Astrocyte (in vitro differentiated cells and primary cell): ENCODE data around the gene PRRT1B. TPM values are rescaled to one million over a fixed set of nuclear protein-coding genes. Genes with fewer than 3 reads are reported as not detected.

Experiments used
- DNase-seq: peaks from one replicate; pipeline ENCODE4 v3.0.0-alpha.2; 2010; ENCODE audit warnings: low read depth
- FAIRE-seq: peaks from 2 replicates; lab custom pipeline; 2011; peaks lifted over from hg19 to GRCh38; lab: Jason Lieb, UNC
- H2AFZ ChIP-seq: 2 replicates; pipeline ENCODE4 v1.6.0; 2012; ENCODE audit warnings: low read depth, low read length, inconsistent platforms
- H3K27ac ChIP-seq: 2 replicates; pipeline ENCODE4 v1.5.1; 2011; ENCODE audit warnings: low read depth, low read length, inconsistent platforms
- H3K27me3 ChIP-seq: 2 replicates; pipeline ENCODE4 v1.6.0; 2011; ENCODE audit warnings: low read length, inconsistent platforms; ENCODE audit not compliant: insufficient read depth
- H3K36me3 ChIP-seq: 2 replicates; pipeline ENCODE4 v1.5.1; 2011; ENCODE audit warnings: low read length, inconsistent platforms; ENCODE audit not compliant: insufficient read depth
- H3K4me1 ChIP-seq: 2 replicates; pipeline ENCODE4 v1.5.1; 2011; ENCODE audit warnings: low read length, inconsistent platforms; ENCODE audit not compliant: insufficient read depth
- H3K4me2 ChIP-seq: 2 replicates; pipeline ENCODE4 v1.6.0; 2012; ENCODE audit warnings: low read length, inconsistent platforms
- H3K4me3 ChIP-seq: 2 replicates; pipeline ENCODE4 v1.5.1; 2011; ENCODE audit warnings: low read depth, mild to moderate bottlenecking, low read length, inconsistent platforms; ENCODE audit not compliant: insufficient read depth
- H3K79me2 ChIP-seq: 2 replicates; pipeline ENCODE4 v1.6.0; 2012; ENCODE audit warnings: mild to moderate bottlenecking, low read length, inconsistent platforms; ENCODE audit not compliant: insufficient read depth
- H3K9ac ChIP-seq: 2 replicates; pipeline ENCODE4 v1.6.0; 2012; ENCODE audit warnings: mild to moderate bottlenecking, low read length, inconsistent platforms
- H3K9me3 ChIP-seq: 2 replicates; pipeline ENCODE4 v1.5.1; 2012; ENCODE audit warnings: low read depth, mild to moderate bottlenecking, low read length, inconsistent platforms; ENCODE audit not compliant: insufficient read depth
- H4K20me1 ChIP-seq: 2 replicates; pipeline ENCODE4 v1.6.0; 2012; ENCODE audit warnings: low read length, inconsistent platforms; ENCODE audit not compliant: insufficient read depth
- H3K27ac Mint-ChIP-seq: one replicate; pipeline ENCODE4 v1.8.0; 2021; ENCODE audit warnings: mild to moderate bottlenecking, mixed read lengths; ENCODE audit not compliant: unreplicated experiment
- H3K27me3 Mint-ChIP-seq: one replicate; pipeline ENCODE4 v1.8.0; 2021; ENCODE audit warnings: low read depth, mixed read lengths; ENCODE audit not compliant: unreplicated experiment
- H3K36me3 Mint-ChIP-seq: one replicate; pipeline ENCODE4 v1.8.0; 2021; ENCODE audit warnings: low read depth, mixed read lengths; ENCODE audit not compliant: unreplicated experiment
- H3K4me1 Mint-ChIP-seq: one replicate; pipeline ENCODE4 v1.8.0; 2021; ENCODE audit warnings: low read depth, mixed read lengths; ENCODE audit not compliant: unreplicated experiment
- H3K4me3 Mint-ChIP-seq: one replicate; pipeline ENCODE4 v1.8.0; 2021; ENCODE audit warnings: mild to moderate bottlenecking, moderate library complexity, mixed read lengths; ENCODE audit not compliant: unreplicated experiment
- H3K9me3 Mint-ChIP-seq: one replicate; pipeline ENCODE4 v1.8.0; 2021; ENCODE audit warnings: mild to moderate bottlenecking, mixed read lengths; ENCODE audit not compliant: unreplicated experiment
- EZH2 ChIP-seq: IDR thresholded peaks from 2 replicates; pipeline ENCODE4 v1.6.1; 2012; ENCODE audit warnings: mild to moderate bottlenecking, low read length, inconsistent platforms; ENCODE audit not compliant: insufficient read depth
- total RNA-seq: library from RNA; stranded (reverse); gene quantifications from 2 replicates; pipeline ENCODE4 v1.2.1, GENCODE V29; 2021
- TF ChIP-seq, protein P1 (sequence below): IDR thresholded peaks from 2 replicates; pipeline ENCODE4 v1.5.1; 2011; ENCODE audit warnings: low read depth, mild to moderate bottlenecking, inconsistent platforms, low read length, moderate library complexity; ENCODE audit not compliant: insufficient read depth

Gene PRRT1B
- total RNA-seq, 1 donor from 2014 or later: not detected

- Mint-ChIP-seq H3K36me3 (peaks cover 31% of the 10 kb centered on the region), H3K9me3 (no peaks in the 10 kb centered on the region), H3K4me1 (peaks cover 11% of the 10 kb centered on the region), H3K27ac (no peak overlapping the region), H3K27me3 (no peaks in the 10 kb centered on the region), H3K4me3 (no peak overlapping the region)
- no peak for TF ChIP-seq EZH2
- TF ChIP-seq, protein P1, sequence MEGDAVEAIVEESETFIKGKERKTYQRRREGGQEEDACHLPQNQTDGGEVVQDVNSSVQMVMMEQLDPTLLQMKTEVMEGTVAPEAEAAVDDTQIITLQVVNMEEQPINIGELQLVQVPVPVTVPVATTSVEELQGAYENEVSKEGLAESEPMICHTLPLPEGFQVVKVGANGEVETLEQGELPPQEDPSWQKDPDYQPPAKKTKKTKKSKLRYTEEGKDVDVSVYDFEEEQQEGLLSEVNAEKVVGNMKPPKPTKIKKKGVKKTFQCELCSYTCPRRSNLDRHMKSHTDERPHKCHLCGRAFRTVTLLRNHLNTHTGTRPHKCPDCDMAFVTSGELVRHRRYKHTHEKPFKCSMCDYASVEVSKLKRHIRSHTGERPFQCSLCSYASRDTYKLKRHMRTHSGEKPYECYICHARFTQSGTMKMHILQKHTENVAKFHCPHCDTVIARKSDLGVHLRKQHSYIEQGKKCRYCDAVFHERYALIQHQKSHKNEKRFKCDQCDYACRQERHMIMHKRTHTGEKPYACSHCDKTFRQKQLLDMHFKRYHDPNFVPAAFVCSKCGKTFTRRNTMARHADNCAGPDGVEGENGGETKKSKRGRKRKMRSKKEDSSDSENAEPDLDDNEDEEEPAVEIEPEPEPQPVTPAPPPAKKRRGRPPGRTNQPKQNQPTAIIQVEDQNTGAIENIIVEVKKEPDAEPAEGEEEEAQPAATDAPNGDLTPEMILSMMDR: no peak
- no peak overlapping the region for H3K4me2 ChIP-seq
- H3K27ac ChIP-seq: no peak overlapping the region
- DNase-seq (no peak), FAIRE-seq (no peak)
- H2AFZ ChIP-seq: no peak overlapping the region
- no peaks in the 10 kb centered on the region for H3K27me3 ChIP-seq
- peaks cover 6% of the 10 kb centered on the region for H3K9me3 ChIP-seq
- H3K36me3 ChIP-seq: peaks cover 40% of the 10 kb centered on the region
- no peaks in the 10 kb centered on the region for H4K20me1 ChIP-seq
- H3K4me1 ChIP-seq: peaks cover 2% of the 10 kb centered on the region
- no peak overlapping the region for H3K4me3 ChIP-seq
- no peaks in the 10 kb centered on the region for H3K79me2 ChIP-seq
- no peak overlapping the region for H3K9ac ChIP-seq
Measured at GRCh38 chr9:131520503-131520902, 24.8 kb upstream of the PRRT1B start.

DNA sequence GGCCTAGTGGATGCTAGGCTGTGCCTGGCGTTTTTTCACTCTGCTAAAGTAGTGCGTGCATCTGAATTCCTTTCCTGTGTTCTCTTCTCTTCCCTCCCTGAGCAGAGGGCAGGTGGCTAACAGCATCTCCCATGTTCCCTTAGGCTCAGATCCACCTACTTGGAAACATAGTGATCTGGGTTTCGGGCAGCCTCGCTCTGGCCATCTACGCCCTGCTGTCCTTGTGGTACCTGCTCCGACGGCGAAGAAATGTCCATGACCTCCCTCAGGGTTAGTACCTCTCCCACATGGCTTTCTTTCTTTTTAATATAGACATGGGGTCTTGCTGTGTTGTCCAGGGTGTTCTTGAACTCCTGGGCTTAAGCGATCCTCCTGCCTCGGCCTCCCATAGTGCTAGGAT lies 24.1 kb upstream of the PRRT1B start:
- no peak overlapping the region for H3K4me3 ChIP-seq
- Mint-ChIP-seq H3K36me3 (peaks cover 31% of the 10 kb centered on the region), H3K4me3 (no peak overlapping the region), H3K9me3 (no peaks in the 10 kb centered on the region), H3K4me1 (peaks cover 11% of the 10 kb centered on the region), H3K27me3 (no peaks in the 10 kb centered on the region), H3K27ac (no peak overlapping the region)
- H3K9me3 ChIP-seq: peaks cover 6% of the 10 kb centered on the region
- H2AFZ ChIP-seq: no peak overlapping the region
- peaks cover 2% of the 10 kb centered on the region for H3K4me1 ChIP-seq
- H3K27me3 ChIP-seq: no peaks in the 10 kb centered on the region
- H3K36me3 ChIP-seq: peaks cover 33% of the 10 kb centered on the region
- no peak overlapping the region for H3K27ac ChIP-seq
- no peak overlapping the region for H3K9ac ChIP-seq
- TF ChIP-seq EZH2: no peak
- TF ChIP-seq, protein P1: no peak
- no peak overlapping the region for H3K4me2 ChIP-seq
- DNase-seq (no peak), FAIRE-seq (no peak)
- H4K20me1 ChIP-seq: peaks cover 2% of the 10 kb centered on the region
- no peaks in the 10 kb centered on the region for H3K79me2 ChIP-seq

GRCh38 chr9:131521822-131522221 lies 23.5 kb upstream of the PRRT1B start:
- peaks cover 27% of the 10 kb centered on the region for H3K36me3 ChIP-seq
- H4K20me1 ChIP-seq: peaks cover 3% of the 10 kb centered on the region
- FAIRE-seq: no peak
- peaks cover 1% of the 10 kb centered on the region for H3K9me3 ChIP-seq
- H2AFZ ChIP-seq: no peak overlapping the region
- Mint-ChIP-seq H3K4me3 (no peak overlapping the region), H3K9me3 (no peaks in the 10 kb centered on the region), H3K27ac (no peak overlapping the region), H3K4me1 (peaks cover 11% of the 10 kb centered on the region), H3K27me3 (no peaks in the 10 kb centered on the region), H3K36me3 (peaks cover 31% of the 10 kb centered on the region)
- DNase-seq: no peak
- H3K4me3 ChIP-seq: no peak overlapping the region
- no peak overlapping the region for H3K9ac ChIP-seq
- TF ChIP-seq, protein P1: no peak
- TF ChIP-seq EZH2: no peak
- H3K27ac ChIP-seq: no peak overlapping the region
- H3K4me1 ChIP-seq: peaks cover 2% of the 10 kb centered on the region
- H3K4me2 ChIP-seq: no peak overlapping the region
- no peaks in the 10 kb centered on the region for H3K27me3 ChIP-seq
- no peaks in the 10 kb centered on the region for H3K79me2 ChIP-seq
